ENCODE measurements around the gene LRRC73.
"Not testable (repeated sequence)": the region's sequence is repeated elsewhere in the genome, so short reads cannot be mapped to it uniquely, and the experiment has no call there.

The LRRC73 gene, protein sequence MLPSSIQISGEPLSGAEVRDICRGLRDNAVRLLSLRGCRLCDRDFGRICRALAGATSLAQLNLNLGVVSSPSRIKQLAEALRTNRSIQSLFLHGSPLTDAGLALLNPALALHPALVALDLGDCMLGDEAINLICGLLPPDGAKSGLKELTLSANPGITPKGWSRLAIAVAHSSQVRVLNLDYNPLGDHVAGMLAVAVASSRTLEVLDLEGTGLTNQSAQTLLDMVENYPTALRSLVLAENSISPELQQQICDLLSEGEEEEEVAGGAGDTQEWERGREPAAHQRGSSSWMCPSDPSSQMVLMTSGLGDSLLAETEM

DNA sequence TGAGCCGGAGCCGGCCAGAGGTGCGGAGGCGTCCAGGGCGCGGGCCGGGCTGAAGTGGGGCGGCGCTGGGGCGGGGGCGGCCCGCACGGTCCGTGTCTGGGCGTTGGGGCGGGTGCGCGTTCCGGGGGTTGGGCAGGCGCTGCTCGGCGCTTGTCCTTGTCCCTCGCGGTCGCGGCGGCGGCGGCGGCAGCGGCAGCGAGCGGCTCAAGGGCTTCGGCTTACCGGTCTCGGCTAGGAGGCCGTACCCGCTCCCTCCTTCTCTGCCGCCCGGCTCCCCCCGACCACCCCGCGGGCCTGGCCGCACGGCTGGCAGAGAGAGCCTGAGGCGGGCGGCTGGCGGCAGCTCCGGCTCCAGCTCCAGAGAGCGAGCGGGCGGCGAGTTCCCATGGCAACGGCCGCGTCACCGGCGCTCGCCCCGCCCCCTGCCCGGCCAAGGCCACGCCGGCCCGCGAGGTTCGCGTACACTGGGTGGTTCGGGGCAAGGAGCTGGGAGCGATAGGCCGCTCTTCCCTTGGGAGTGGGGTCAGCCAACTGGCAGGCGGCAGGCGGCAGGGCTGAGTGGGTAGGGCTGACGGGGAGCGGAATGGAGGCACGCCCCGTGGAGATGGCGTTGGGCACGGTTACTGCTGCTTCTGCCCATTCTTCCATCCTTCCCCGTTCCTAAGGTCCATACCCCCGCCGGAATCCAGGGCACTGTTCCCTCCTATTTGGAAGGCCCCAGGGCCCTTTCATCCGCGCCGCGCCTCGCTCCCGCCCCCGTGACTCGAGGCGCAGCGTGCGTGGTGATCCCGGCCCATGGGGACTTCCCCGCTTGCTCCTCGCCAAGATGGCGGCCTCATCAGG, at the start of gene LRRC73:
Gene LRRC73, minus strand, starts transcription at position 363 of the 843 bp plus-strand sequence. CDS start 561 bp downstream, outside the sequence.
- Histone ChIP-seq H3K27ac (peak within 1 kb of the TSS in 15 of 21 experiments; percentile 15 to 80 (median 62)), H3K4me3 (peak within 1 kb of the TSS; percentile 48 to 81 (median 67))

DNA sequence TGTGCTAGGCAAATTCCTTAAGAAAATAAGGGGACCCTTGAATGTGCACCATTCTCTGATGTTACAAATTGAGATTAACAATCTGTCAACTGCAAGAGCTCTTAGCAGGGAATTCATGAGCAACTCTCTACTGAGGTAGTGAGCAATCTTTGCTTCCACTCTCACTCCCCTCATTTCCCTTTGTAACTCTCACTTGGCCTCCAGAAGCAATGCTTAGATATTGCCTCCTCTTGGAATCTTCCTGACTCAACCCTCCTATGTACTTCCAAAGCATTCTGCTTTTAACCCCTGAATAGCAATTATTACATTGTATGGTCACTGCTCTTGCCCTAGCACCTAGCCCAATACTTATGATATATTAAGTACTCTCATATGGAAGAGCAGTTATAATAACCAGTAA, 49.2 kb upstream of the LRRC73 start:
- H3K27ac ChIP-seq: no peak overlapping the region
- no peak overlapping the region for H3K4me3 ChIP-seq

DNA sequence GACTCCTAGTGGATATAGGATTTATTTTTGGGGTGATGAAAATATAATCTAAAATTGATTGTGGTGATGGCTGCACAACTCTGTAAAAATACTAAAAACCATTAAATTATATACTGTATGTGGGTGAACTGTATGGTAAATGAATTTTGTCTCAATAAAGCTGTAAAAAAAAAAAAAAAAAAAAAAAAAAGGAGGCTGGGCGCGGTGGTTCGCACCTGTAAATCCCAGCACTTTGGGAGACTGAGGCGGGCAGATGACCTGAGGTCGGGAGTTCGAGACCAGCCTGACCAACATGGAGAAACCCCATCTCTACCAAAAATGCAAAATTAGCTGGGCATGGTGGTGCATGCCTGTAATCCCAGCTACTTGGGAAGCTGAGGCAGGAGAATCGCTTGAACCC, 47.5 kb upstream of the LRRC73 start:
- H3K27ac ChIP-seq, H3K4me3 ChIP-seq: not testable (repeated sequence)

DNA sequence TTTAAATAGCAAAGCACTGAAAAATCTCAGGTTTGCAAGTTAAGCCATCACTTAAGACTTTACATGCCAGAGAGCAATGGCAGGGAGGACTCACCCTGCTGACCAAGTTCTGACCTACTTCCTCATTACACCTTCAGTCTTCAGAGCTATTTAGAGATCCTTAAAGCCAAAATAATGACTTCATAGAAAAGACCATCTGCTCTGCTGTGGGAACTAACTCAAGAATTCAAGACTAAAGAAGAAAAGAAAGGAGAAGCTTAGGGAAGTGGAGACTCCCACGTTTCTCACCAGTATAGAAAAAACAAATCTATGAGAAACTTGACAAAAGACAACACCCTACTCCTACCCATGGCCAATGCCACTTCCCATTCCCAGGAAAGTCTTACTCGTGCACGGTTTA, 37.1 kb upstream of the LRRC73 start:
- Histone ChIP-seq H3K27ac (no peak overlapping the region), H3K4me3 (no peak overlapping the region)

DNA sequence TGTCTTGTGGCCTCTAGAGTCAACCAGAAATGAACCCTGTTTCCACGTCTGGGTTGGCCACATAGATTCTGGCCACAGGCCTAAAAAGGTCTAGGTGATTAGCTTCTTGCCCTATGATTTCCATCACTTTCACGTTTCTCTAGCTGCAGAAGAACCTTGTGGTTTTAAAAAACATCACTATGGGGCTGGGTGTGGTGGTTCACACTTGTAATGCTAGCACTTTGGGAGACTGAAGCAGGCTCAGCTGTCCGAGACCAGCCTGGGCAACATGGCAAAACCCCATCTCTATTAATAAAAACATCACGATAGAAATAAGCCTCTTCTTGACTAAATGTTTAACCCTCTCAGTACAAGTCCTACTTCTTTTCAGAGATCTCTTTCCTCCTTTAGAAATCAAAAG, 34.3 kb upstream of the LRRC73 start:
- no peak overlapping the region for H3K4me3 ChIP-seq

DNA sequence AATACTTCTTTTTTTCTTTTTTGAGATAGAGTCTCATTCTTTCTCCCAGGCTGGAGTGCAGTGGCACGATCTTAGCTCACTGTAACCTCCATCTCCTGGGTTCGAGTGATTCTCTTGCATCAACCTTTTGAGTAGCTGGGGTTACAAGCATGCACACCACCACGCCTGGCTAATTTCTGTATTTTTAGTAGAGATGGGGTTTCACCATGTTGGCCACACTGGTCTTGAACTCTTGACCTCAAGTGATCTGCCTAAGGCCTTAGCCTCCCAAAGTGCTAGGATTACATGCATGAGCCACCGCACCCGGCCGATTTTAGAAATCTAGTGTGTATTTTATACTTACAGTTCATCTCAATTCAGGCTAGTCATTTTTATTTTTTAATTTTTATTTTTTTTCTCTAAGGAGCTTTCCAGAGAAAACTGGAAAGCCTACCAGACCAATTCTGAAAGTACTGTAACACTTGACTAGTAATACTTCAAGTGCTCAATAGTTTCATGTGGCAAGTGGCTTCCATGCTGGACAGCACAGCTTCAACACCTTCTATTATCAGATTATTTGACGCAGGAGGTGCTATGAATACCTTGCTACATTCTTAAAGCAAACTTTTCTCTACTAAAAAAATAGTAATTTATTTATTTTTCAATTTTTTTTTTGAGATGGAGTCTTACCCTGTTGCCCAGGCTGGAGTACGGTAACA, 31.8 kb upstream of the LRRC73 start:
- H3K4me3 ChIP-seq: no peak overlapping the region
- H3K27ac ChIP-seq: no peak overlapping the region

More for the DNA sequence above, 34.3 kb upstream of the LRRC73 start:
- H3K27ac ChIP-seq: no peak overlapping the region

DNA sequence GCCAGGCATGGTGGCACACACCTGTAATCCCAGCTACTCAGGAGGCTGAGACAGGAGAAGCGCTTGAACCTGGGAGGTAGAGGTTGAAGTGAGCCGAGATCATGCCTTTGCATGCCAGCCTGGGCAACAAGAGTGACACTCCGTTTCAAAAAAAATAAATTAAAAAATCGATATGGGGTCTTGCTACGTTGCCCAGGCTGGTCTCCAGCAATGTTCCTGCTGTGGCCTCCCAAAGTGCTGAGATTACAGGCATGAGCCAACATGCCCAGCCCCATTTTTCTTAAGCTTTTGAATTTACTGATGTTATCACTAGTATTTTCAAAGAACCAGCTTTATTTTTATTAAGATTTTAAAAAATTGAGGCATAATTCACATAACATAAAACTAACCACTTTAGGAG, 30.4 kb upstream of the LRRC73 start:
- no peak overlapping the region for H3K4me3 ChIP-seq
- H3K27ac ChIP-seq: no peak overlapping the region

DNA sequence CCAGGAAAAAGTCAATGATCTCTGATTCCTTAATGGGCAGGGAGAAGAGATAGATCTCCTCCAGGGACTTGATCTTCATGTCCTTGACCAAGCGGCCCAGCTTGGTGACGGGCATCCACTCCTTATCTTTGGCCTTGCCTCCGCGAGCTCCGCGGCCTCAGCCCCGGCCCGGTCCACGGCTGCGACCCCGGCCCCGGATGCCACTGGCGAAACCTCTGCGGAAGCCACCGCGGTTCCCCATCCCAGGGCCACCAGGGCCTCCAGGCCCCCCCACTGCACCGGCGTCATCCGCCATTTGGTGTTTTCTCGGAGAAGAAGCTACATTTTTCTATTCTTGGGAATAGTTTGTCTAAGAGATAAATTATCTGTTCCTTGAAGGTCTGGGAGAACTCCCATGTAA, 29.3 kb upstream of the LRRC73 start:
- not testable (repeated sequence) for H3K4me3 ChIP-seq, H3K27ac ChIP-seq

DNA sequence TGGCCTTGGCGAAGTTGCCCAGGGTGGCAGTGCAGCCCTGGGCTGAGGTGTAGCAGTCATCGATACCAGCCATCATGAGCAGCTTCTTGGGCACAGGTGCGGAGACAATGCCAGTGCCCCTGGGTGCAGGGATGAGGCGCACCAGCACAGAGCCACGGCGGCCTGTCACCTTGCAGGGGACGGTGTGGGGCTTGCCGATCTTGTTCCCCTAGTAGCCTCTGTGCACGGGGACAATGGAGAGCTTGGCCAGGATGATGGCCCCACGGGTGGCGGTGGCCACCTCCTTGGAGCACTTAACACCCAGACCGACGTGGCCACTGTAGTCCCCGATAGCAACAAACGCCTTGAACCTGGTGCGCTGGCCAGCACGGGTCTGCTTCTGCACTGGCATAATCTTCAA, 28.8 kb upstream of the LRRC73 start:
- not testable (repeated sequence) for H3K4me3 ChIP-seq, H3K27ac ChIP-seq

DNA sequence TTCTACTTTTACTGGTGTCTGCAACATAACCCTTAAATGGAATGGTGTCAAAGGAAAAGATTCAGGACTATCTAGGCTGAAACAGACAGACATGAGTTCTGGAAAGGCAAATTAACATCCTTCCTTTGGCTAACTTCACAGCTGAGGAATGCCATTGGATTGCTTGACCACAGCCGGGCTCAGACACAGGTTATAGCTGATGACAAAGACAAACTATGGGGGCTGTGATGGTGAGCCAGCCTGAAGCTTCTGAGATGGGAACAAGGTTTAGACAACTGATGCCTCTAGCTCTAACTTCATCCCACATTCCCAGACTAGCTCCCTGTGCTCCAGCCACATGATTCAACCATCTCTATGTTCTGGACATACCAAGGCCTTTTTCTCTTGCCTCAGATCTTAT, 22.1 kb upstream of the LRRC73 start:
- Histone ChIP-seq H3K4me3 (no peak overlapping the region), H3K27ac (no peak overlapping the region)

DNA sequence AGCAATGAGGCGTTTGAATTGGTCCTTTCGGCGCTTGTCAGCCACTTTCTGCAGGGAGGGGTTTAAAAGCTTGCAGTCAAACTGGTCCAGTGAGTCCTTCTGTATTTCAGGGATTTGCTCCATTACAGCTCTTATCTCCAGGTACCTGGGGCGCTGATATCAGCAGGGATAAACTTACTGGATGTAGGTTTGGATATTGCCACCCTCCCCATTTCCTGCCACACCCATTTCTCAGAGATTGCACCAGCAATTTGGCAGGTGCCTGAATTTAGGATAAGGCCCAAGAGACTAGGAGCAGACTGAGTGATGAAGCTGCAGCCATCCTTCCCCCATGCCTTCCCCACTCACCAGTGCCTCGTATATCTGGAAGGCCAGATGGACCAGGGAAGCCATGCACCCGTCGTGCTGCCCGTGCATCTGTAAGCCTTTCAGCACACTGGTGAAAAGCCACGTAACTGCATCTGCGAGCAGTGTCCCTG, 14.4 kb upstream of the LRRC73 start:
- H3K4me3 ChIP-seq: no peak overlapping the region
- peak overlapping the region in 1 of 21 experiments; percentile 20 for H3K27ac ChIP-seq

DNA sequence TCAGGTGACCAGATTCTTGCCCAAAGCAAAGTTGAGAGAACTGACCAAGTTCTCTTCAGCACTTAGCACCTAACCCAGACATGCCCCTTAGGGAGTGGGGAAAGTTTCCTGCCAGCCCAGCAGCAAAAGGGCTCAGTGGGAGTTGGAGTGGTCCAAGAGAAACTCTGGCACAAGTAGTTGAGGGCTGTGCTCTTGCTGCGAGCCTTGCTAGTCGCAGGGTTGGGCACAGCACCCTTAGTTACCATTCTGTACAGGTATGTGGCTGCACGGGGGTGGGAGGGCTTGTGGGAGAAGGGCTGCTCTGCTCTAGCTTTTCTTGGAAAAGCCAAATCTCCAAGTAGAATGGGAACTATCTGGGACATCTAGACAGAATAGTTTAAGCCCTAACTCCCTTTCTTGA, 13.1 kb upstream of the LRRC73 start:
- H3K4me3 ChIP-seq: no peak overlapping the region
- H3K27ac ChIP-seq: no peak overlapping the region

DNA sequence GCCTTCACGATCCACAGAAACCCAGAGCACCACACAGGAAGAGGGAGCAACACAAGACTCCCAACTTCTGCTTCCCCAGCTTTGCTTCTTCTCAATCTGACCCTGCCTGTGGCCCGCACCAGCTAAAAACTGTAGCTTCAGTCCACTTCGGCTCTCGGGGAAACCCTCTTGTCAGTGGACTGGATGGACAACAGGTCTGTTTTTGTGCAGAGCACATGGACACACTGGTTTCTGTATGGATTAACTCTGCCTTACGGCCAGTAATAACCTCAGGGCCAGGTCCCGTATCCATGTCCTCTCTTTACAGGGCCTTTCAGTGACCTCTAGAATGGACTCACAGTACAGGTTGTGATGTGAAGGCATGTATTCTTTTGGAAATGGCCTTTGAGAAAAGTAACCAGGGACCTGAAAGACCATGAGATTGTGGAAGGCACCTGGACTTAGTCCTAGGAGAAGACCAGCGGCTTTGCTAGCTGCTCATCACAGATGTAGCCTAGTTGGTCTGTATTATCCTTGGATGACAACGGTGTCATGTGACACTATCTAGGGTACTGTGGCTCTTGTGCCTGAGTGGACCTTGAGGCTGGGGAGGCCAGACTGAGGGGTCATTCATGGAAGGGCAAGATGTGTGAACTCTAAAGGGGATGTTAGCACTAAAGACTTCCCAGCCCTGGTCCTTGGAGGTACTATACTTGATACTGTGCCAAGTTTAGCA, 12.6 kb upstream of the LRRC73 start:
- H3K4me3 ChIP-seq: no peak overlapping the region
- no peak overlapping the region for H3K27ac ChIP-seq

DNA sequence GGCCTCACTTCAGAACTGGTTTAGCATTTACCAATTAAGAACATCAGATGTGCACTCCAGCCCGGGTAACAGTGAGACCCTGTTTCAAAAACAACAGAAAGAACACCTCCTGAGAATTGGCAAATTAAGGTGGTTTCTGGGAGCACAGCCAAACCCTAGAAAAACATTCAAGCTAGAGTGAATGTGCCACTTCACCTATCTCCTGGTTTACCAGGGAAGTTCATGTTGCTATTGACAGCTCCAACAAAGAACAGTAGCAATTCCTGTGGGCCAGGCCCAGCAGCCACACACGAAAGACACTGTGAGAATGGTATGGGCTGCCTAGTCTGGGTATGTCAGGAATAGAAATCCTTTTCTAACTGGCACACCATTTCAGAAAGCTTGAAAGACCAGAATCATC, 11.7 kb upstream of the LRRC73 start:
- Histone ChIP-seq H3K4me3 (no peak overlapping the region), H3K27ac (no peak overlapping the region)

DNA sequence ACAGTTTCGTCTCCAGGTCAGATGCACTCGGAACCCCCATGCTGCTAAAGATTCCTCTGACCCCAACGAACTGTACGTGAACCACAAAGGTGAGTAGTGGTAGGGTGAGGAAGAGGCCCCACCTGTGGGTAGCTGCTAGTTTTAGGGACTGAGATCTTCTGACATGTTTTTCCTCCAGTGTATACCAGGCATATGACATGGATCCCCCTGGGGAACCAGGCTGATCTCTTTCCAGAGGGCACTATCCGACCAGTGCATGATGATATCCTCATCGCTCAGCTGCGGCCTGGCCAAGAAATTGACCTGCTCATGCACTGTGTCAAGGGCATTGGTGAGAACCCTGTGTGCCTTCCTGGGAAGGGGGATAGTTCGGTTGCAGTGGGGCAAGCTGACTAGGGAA, 10.0 kb upstream of the LRRC73 start:
- H3K27ac ChIP-seq: no peak overlapping the region
- H3K4me3 ChIP-seq: no peak overlapping the region

DNA sequence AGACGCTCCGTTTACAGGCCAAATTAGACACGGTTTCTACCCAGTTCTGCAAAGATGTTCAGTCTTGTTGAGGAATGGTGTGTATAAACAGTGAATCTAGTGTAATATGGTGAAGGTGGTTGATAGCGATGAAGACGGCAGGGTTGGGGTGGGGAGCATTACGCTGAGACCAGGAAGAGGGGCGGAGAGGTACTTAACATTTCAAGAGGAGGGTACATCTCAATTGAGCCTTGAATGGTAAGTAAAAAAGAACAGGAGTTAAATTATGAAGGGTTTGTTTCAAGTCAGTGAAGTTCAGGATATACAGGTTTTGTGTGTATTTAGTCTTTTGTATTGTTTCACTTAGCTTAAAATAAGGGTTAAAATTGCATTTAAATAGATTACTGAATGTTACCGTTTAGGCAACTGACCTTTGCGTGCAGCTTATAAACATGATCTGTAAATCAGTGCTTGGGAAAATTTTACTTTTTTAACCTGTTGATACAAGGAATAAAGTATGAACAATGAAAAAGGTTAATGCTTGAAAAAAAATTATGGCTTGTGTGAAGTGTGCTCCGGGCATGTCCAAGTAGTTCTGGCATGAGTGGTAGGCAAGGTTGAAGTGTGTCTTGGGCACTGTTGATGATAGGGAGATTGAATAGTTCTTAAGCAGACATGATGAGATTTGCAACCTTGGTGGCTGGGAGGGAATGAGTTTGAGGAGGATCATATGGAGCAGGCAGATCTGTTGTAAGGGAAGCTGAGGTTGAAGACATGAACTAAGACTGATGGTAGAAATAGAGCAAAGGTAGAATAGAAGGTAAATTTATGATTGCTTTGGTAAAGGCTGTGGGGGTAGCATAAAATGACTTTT, 7.6 kb upstream of the LRRC73 start:
- Histone ChIP-seq H3K4me3 (peak overlapping the region; percentile 64 to 94 (median 78)), H3K27ac (peak overlapping the region in 20 of 21 experiments; percentile 65 to 98 (median 92))

DNA sequence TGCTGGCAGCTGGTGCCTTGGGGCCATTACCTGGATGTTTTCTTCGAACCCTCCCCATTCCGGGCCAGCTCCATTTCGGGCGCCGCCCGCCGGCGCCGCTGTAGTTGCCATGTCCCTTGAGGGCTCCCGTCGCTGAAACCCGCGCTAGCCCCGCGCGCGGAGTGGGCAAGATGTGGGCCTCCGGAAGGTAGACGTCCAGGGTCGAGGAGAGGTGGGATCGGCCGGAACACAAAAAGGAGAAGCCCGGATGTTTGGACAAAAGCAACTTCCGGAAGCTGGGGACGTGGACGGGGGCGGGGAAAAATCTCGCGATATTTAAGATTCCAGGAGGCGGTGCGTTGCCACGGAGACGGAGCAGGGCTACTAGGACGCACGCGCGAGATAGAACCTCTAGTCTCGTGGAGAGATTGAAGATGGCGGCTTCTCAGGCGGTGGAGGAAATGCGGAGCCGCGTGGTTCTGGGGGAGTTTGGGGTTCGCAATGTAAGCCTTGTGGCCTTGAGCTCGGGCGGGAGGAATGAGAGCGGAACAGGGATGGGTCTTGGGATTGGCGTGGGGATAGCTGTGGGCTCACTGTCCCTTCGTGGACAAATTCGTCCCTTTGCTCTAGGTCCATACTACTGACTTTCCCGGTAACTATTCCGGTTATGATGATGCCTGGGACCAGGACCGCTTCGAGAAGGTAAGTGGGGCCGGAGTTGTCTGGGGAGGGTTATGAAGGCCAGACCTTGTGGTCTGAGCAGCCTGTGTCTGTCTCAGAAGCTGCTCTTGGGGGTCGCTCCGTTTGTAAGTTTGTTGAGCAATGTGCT, 6.8 kb upstream of the LRRC73 start, which contains the start of the genes POLR1C and YIPF3:
Gene POLR1C, plus strand, starts transcription at position 393 of the 808 bp plus-strand sequence. Its CDS starts 21 bp downstream, at position 414.
Gene YIPF3, minus strand, starts transcription at position 230 of the 808 bp plus-strand sequence. Its CDS starts 119 bp downstream, at position 111.
- Histone ChIP-seq H3K27ac (peak within 1 kb of the TSS; percentile 65 to 98 (median 93)), H3K4me3 (peak within 1 kb of the TSS; percentile 64 to 94 (median 78))

DNA sequence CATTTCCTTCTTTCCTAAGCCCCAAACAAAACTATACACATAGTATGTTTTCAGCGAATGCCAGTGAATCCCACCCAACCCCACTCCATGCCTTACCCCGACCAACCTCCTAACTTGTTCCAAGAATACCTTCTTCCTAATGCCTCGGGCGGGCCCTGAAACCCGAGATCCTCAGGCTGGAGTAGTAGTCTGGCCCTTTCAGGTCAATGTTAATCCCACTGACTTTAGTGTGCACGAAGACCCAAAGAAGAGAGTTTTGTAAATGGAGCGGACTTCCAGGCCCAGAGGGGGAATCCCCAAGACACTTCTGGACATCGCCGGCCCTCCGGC, 6.2 kb upstream of the LRRC73 start:
- peak overlapping the region; percentile 64 to 94 (median 78) for H3K4me3 ChIP-seq
- H3K27ac ChIP-seq: peak overlapping the region; percentile 46 to 98 (median 93)
